GM12878 (cell line): ENCODE data around the gene ZNF341. TPM values are rescaled to one million over a fixed set of nuclear protein-coding genes. Genes with fewer than 3 reads are reported as not detected.

Experiments used
- EED ChIP-seq: sonication (generic); IDR thresholded peaks from 2 replicates; pipeline ENCODE4 v1.6.1; 2016; ENCODE audit warnings: antibody characterized with exemption, low read depth
- EP300 ChIP-seq, 2 experiments: fragments of 150-350 bp in 1 of 2; IDR thresholded peaks; 2 replicates each; pipeline ENCODE4 v1.6.1; 2011 to 2012; ENCODE audit warnings: low read depth in 2 of 2, low read length in 2 of 2, borderline replicate concordance in 1 of 2, improper control_type of control experiment in 1 of 2, inconsistent platforms in 1 of 2; ENCODE audit not compliant: control insufficient read depth in 1 of 2
- GABPA ChIP-seq: IDR thresholded peaks from 2 replicates; pipeline ENCODE4 v1.6.1; 2014; ENCODE audit warnings: antibody characterized with exemption, low read depth, mild to moderate bottlenecking, inconsistent platforms
- GATAD2B ChIP-seq: fragments of 450-650 bp; conservative IDR thresholded peaks from 2 replicates; pipeline ENCODE4 v1.6.1; 2017; ENCODE audit warnings: low read depth, mild to moderate bottlenecking, moderate library complexity
- IRF5 ChIP-seq: fragments of 450-650 bp; IDR thresholded peaks from 2 replicates; pipeline ENCODE4 v1.6.1; 2017; ENCODE audit warnings: borderline replicate concordance
- MYB ChIP-seq: fragments of 150-350 bp; IDR thresholded peaks from 2 replicates; pipeline ENCODE4 v1.6.1; 2014; ENCODE audit warnings: mild to moderate bottlenecking, low read depth, low read length, borderline replicate concordance
- NKRF ChIP-seq: fragments of 450-650 bp; conservative IDR thresholded peaks from 2 replicates; pipeline ENCODE4 v1.6.1; 2017; ENCODE audit warnings: mild to moderate bottlenecking, moderate library complexity
- NR2F1 ChIP-seq: fragments of 450-650 bp; conservative IDR thresholded peaks from 2 replicates; pipeline ENCODE4 v1.6.1; 2017; ENCODE audit warnings: mild to moderate bottlenecking
- RB1 ChIP-seq: fragments of 450-650 bp; formaldehyde crosslinking; IDR thresholded peaks from 2 replicates; pipeline ENCODE4 v1.6.1; 2017; ENCODE audit warnings: mild to moderate bottlenecking, borderline replicate concordance
- RELA ChIP-seq: fragments of 450-650 bp; IDR thresholded peaks from 2 replicates; pipeline ENCODE4 v1.8.0; 2014; ENCODE audit warnings: borderline replicate concordance; ENCODE audit not compliant: partially characterized antibody
- SIX5 ChIP-seq: IDR thresholded peaks from 2 replicates; pipeline ENCODE4 v1.6.1; 2011; ENCODE audit warnings: mild to moderate bottlenecking, low read depth, low read length, moderate library complexity; ENCODE audit not compliant: severe bottlenecking
- SKIL ChIP-seq: fragments of 450-650 bp; IDR thresholded peaks from 2 replicates; pipeline ENCODE4 v1.6.1; 2017; ENCODE audit warnings: mild to moderate bottlenecking, low read depth, inconsistent platforms; ENCODE audit not compliant: poor library complexity, severe bottlenecking
- SMAD5 ChIP-seq: IDR thresholded peaks from 2 replicates; pipeline ENCODE4 v1.6.1; 2016; ENCODE audit warnings: antibody characterized with exemption, low read depth
- SMC3 ChIP-seq: IDR thresholded peaks from 2 replicates; pipeline ENCODE4 v1.6.1; 2011; ENCODE audit warnings: low read length, improper control_type of control experiment, borderline replicate concordance
- TCF12 ChIP-seq: IDR thresholded peaks from 2 replicates; pipeline ENCODE4 v1.6.1; 2011; ENCODE audit warnings: low read depth, mild to moderate bottlenecking, low read length
- USF1 ChIP-seq: IDR thresholded peaks from 2 replicates; pipeline ENCODE4 v1.6.1; 2011; ENCODE audit warnings: borderline replicate concordance, low read depth, mild to moderate bottlenecking, moderate library complexity, mixed read lengths, low read length; ENCODE audit not compliant: insufficient read depth; ENCODE audit errors: extremely low read length
- ZNF217 ChIP-seq: fragments of 450-650 bp; IDR thresholded peaks from 2 replicates; pipeline ENCODE4 v1.6.1; 2017; ENCODE audit warnings: antibody characterized with exemption, mild to moderate bottlenecking
- ZNF592 ChIP-seq: fragments of 450-650 bp; IDR thresholded peaks from 2 replicates; pipeline ENCODE4 v1.6.1; 2017; ENCODE audit warnings: mild to moderate bottlenecking, moderate library complexity
- polyA plus RNA-seq, 11 experiments: library from polyadenylated mRNA; depleted of rRNA in 4 of 11; unstranded in 6 of 11; stranded (reverse) in 5 of 11; fragments of >200 nt; fragmentation: Nextera tagmentation in 4 of 11; fragmentation: Illumina TruSeq in 1 of 11; extraction: Ambion mirVana in 4 of 11; extraction: Trizol in 1 of 11; gene quantifications; 1 replicate in 1 of 11; 2 replicates in 10 of 11; pipeline versions ENCODE4 v1.2.1 to v1.2.3, GENCODE V29; 2011 to 2016; ENCODE audit warnings: inconsistent platforms in 2 of 11, missing spikeins in 2 of 11, low read depth in 1 of 11
- total RNA-seq, 4 experiments: library from RNA; depleted of rRNA in 3 of 4; stranded (reverse); fragments of >200 nt in 3 of 4; fragmentation: Illumina TruSeq in 1 of 4; extraction: Trizol in 1 of 4; gene quantifications; 2 replicates each; pipeline versions ENCODE4 v1.2.1 to v1.2.3, GENCODE V29; 2013 to 2021

ZNF341 gene
- total and polyA plus RNA-seq, 10 of the 15 experiments (the other 5 are each of a cell fraction or from before 2014, with no cell fraction given), result 0.18 to 5.0 (median 2.6) TPM

GRCh38 chr20:33686100-33686983, 45.5 kb upstream of the ZNF341 start, which contains the start of gene E2F1 (continued):
- peak; percentile 99 for TF ChIP-seq RB1
- TF ChIP-seq SKIL, result no peak
- TF ChIP-seq EP300 (IDR thresholded peaks at IDR 0.05; ENCODE audit: borderline replicate concordance in 1 of 2, control insufficient read depth in 1 of 2, low read depth in 2 of 2, low read length in 2 of 2), result no peak
- no peak for TF ChIP-seq MYB
- peak; percentile 66 for TF ChIP-seq USF1
- no peak for TF ChIP-seq SIX5
- no peak for TF ChIP-seq TCF12
- TF ChIP-seq IRF5, result no peak
- TF ChIP-seq ZNF217, result no peak
- TF ChIP-seq NKRF, result peak; percentile 99
- TF ChIP-seq ZNF592, result no peak
- no peak; the same call in 1 of the 2 replicates for TF ChIP-seq GATAD2B
- no peak for TF ChIP-seq RELA
- peak; percentile 8 for TF ChIP-seq NR2F1
- TF ChIP-seq SMAD5, result no peak
- no peak for TF ChIP-seq SMC3
- no peak for TF ChIP-seq GABPA
- TF ChIP-seq EED, result 0 out of 2 replicates have a peak, but pooled peaks have one; percentile 17
